Measurements from ENCODE around the gene NUDT5.

NUDT5 gene

GRCh38 chr10:12212454-12212853 is 16.8 kb upstream of the NUDT5 start:
- H4K20me1 ChIP-seq (ENCODE audit: control insufficient read depth, insufficient read depth, low read depth, low read length) = no peaks in the 10 kb centered on the region
- H3K27me3 ChIP-seq (ENCODE audit: control insufficient read depth, low read length) = no peaks in the 10 kb centered on the region
- peaks cover 17% of the 10 kb centered on the region for H3K4me1 ChIP-seq (ENCODE audit: control insufficient read depth, low read length)
- peaks cover 58% of the 10 kb centered on the region for H3K79me2 ChIP-seq (ENCODE audit: control insufficient read depth, low read length)
- no peaks in the 10 kb centered on the region for H3K9me2 ChIP-seq (replicated peaks; ENCODE audit: control insufficient read depth, low read length)
- H3F3A ChIP-seq (ENCODE audit: control insufficient read depth, insufficient read depth) = peaks cover 28% of the 10 kb centered on the region
- no peak overlapping the region for H3K4me2 ChIP-seq (ENCODE audit: low read length)
- TF ChIP-seq EZH2phosphoT487 (IDR thresholded peaks at IDR 0.05; ENCODE audit: borderline replicate concordance, low read length) (no peak), CTCF (IDR thresholded peaks at IDR 0.05; ENCODE audit: low read depth, low read length, poor library complexity, severe bottlenecking) (no peak)
- no peaks in the 10 kb centered on the region for H3K9me3 ChIP-seq (ENCODE audit: control insufficient read depth, insufficient read depth, low read length)
- H3K36me3 ChIP-seq (ENCODE audit: control insufficient read depth, low read length) = peaks cover 91% of the 10 kb centered on the region
- H3K27ac ChIP-seq (ENCODE audit: low read depth, low read length) = no peak overlapping the region
- H3K4me3 ChIP-seq (ENCODE audit: low read length) = no peak overlapping the region

- H3K36me3 ChIP-seq (ENCODE audit: control insufficient read depth, low read length) = peaks cover 90% of the 10 kb centered on the region
- no peak for TF ChIP-seq CTCF (IDR thresholded peaks at IDR 0.05; ENCODE audit: low read depth, low read length, poor library complexity, severe bottlenecking)
- TF ChIP-seq EZH2phosphoT487 (IDR thresholded peaks at IDR 0.05; ENCODE audit: borderline replicate concordance, low read length) = no peak
- no peaks in the 10 kb centered on the region; the same call in 1 of the 2 replicates for H4K20me1 ChIP-seq (ENCODE audit: control insufficient read depth, insufficient read depth, low read depth, low read length)
- no peaks in the 10 kb centered on the region for H3K9me3 ChIP-seq (ENCODE audit: control insufficient read depth, insufficient read depth, low read length)
- peaks cover 2% of the 10 kb centered on the region; the same call in 1 of the 2 replicates for H3K4me1 ChIP-seq (ENCODE audit: control insufficient read depth, low read length)
- peaks cover 21% of the 10 kb centered on the region for H3F3A ChIP-seq (ENCODE audit: control insufficient read depth, insufficient read depth)
- H3K4me3 ChIP-seq (ENCODE audit: low read length) = no peak overlapping the region
- H3K27me3 ChIP-seq (ENCODE audit: control insufficient read depth, low read length) = no peaks in the 10 kb centered on the region
- no peaks in the 10 kb centered on the region for H3K9me2 ChIP-seq (replicated peaks; ENCODE audit: control insufficient read depth, low read length)
- H3K27ac ChIP-seq (ENCODE audit: low read depth, low read length) = no peak overlapping the region
- H3K79me2 ChIP-seq (ENCODE audit: control insufficient read depth, low read length) = peaks cover 67% of the 10 kb centered on the region
- no peak overlapping the region for H3K4me2 ChIP-seq (ENCODE audit: low read length)
These were observed 12.8 kb upstream of the NUDT5 start for GRCh38 chr10:12208460-12208859.

GRCh38 chr10:12207114-12207513 is 11.4 kb upstream of the NUDT5 start:
- H3K9me2 ChIP-seq (replicated peaks; ENCODE audit: control insufficient read depth, low read length) = no peaks in the 10 kb centered on the region
- H3F3A ChIP-seq (ENCODE audit: control insufficient read depth, insufficient read depth) = peaks cover 9% of the 10 kb centered on the region
- H3K27ac ChIP-seq (ENCODE audit: low read depth, low read length) = no peak overlapping the region
- no peaks in the 10 kb centered on the region; the same call in 1 of the 2 replicates for H4K20me1 ChIP-seq (ENCODE audit: control insufficient read depth, insufficient read depth, low read depth, low read length)
- no peak overlapping the region for H3K4me2 ChIP-seq (ENCODE audit: low read length)
- H3K79me2 ChIP-seq (ENCODE audit: control insufficient read depth, low read length) = peaks cover 76% of the 10 kb centered on the region
- TF ChIP-seq EZH2phosphoT487 (IDR thresholded peaks at IDR 0.05; ENCODE audit: borderline replicate concordance, low read length) = no peak
- no peak for TF ChIP-seq CTCF (IDR thresholded peaks at IDR 0.05; ENCODE audit: low read depth, low read length, poor library complexity, severe bottlenecking)
- H3K4me3 ChIP-seq (ENCODE audit: low read length) = no peak overlapping the region
- H3K9me3 ChIP-seq (ENCODE audit: control insufficient read depth, insufficient read depth, low read length) = no peaks in the 10 kb centered on the region
- H3K27me3 ChIP-seq (ENCODE audit: control insufficient read depth, low read length) = no peaks in the 10 kb centered on the region
- H3K36me3 ChIP-seq (ENCODE audit: control insufficient read depth, low read length) = peaks cover 90% of the 10 kb centered on the region
- H3K4me1 ChIP-seq (ENCODE audit: control insufficient read depth, low read length) = no peaks in the 10 kb centered on the region; the same call in 1 of the 2 replicates
